D721Med (cell line): Measurements from ENCODE around the gene SMIM15.

Source experiments
- DNase-seq: peaks from one replicate; pipeline ENCODE4 v3.0.0; 2011; ENCODE audit warnings: low spot score; ENCODE audit not compliant: insufficient read length
- FAIRE-seq: peaks from 2 replicates; lab custom pipeline; 2011; peaks lifted over from hg19 to GRCh38; lab: Jason Lieb, UNC
- TF ChIP-seq, protein P1 (sequence below): IDR thresholded peaks from 2 replicates; pipeline ENCODE4 v1.5.1; 2012; ENCODE audit warnings: mild to moderate bottlenecking, control low read depth; ENCODE audit not compliant: insufficient read depth; ENCODE audit errors: missing control alignments

Gene SMIM15

GRCh38 chr5:61186634-61187033 lies 24.4 kb upstream of the SMIM15 start:
- TF ChIP-seq, protein P1, sequence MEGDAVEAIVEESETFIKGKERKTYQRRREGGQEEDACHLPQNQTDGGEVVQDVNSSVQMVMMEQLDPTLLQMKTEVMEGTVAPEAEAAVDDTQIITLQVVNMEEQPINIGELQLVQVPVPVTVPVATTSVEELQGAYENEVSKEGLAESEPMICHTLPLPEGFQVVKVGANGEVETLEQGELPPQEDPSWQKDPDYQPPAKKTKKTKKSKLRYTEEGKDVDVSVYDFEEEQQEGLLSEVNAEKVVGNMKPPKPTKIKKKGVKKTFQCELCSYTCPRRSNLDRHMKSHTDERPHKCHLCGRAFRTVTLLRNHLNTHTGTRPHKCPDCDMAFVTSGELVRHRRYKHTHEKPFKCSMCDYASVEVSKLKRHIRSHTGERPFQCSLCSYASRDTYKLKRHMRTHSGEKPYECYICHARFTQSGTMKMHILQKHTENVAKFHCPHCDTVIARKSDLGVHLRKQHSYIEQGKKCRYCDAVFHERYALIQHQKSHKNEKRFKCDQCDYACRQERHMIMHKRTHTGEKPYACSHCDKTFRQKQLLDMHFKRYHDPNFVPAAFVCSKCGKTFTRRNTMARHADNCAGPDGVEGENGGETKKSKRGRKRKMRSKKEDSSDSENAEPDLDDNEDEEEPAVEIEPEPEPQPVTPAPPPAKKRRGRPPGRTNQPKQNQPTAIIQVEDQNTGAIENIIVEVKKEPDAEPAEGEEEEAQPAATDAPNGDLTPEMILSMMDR: no peak
- no peak for FAIRE-seq
- no peak for DNase-seq

- no peak for DNase-seq
- TF ChIP-seq, protein P1: no peak
- FAIRE-seq: no peak
Observed at GRCh38 chr5:61184708-61185107, 22.4 kb upstream of the SMIM15 start.

DNA sequence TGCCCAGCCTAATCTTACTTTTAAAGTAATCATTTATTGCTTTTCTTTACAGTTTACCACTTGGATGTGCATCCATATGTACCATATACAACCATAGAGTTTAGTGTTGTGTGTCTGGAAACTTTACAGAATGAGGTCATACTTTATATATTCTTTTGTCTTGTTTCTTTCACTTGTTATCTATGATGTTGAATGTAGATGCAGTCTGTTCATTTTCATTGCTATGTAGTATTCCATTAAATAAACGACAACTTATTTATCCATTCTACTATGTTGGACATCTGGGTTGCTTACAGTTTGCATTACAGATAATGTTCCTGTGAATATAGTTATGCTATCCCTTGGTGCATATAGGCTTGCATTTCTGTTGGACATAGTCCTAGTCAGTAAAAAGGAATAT lies 21.3 kb upstream of the SMIM15 start:
- DNase-seq: no peak
- no peak for FAIRE-seq
- TF ChIP-seq, protein P1: no peak

DNA sequence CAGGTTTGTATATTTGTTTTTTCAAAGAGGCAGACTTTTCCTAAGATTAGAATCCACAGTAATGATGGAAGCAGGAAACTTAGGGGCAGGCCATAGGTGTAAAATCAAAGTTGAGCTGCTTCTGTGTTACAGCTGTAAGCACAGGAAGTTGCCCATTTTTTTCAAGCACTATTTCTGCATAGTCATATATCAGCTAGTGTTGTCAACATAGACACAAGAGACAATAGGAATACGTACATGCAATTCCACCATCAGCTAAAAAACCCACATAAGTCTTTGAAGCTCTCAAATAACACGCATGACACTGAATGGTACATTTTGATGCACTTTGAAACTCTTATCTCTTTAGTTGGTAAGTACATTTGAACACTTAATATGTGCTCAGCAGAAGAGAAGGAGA lies 20.2 kb upstream of the SMIM15 start:
- DNase-seq (no peak), FAIRE-seq (no peak)
- TF ChIP-seq, protein P1: no peak

- TF ChIP-seq, protein P1: no peak
- DNase-seq: no peak
- no peak for FAIRE-seq
Observed at GRCh38 chr5:61180886-61181285, 18.6 kb upstream of the SMIM15 start.

DNA sequence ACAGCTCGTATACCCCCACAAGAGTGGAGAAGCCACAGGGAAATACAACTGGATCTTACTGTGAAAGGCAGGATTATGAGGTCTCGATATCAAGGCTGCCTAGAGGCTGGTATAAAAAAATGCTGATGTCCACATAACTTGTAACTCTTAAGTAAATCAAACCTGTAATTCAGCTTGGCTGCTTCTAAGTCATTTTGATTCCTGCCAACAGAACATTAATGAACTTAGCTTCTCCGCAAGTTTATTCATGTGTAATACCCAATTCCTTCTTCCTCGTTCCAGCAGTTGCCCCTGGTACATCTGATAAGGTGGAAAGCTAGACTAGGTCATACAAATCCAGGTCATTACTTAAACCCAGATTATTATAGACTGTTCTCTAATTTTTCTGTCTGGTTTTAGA lies 16.4 kb upstream of the SMIM15 start:
- no peak for DNase-seq
- TF ChIP-seq, protein P1: no peak
- no peak for FAIRE-seq

- TF ChIP-seq, protein P1: no peak
- DNase-seq: no peak
- no peak for FAIRE-seq
Observed at GRCh38 chr5:61177716-61178115, 15.4 kb upstream of the SMIM15 start.
